HFF-Myc (cell line): ENCODE data around the gene NRAP.

ENCODE experiments used
- DNase-seq: peaks from one replicate; pipeline ENCODE4 v3.0.0-alpha.2; 2011; ENCODE audit warnings: low read depth; ENCODE audit errors: extremely low read depth
- H3K4me3 ChIP-seq: replicated peaks from 2 replicates; pipeline ENCODE4 v1.5.1; 2011; ENCODE audit warnings: low read depth, mild to moderate bottlenecking, control low read depth, low read length
- CTCF ChIP-seq: IDR thresholded peaks from 2 replicates; pipeline ENCODE4 v1.5.1; 2012; ENCODE audit warnings: mild to moderate bottlenecking, low read depth, low read length, control low read depth; ENCODE audit errors: missing control alignments

NRAP gene, protein sequence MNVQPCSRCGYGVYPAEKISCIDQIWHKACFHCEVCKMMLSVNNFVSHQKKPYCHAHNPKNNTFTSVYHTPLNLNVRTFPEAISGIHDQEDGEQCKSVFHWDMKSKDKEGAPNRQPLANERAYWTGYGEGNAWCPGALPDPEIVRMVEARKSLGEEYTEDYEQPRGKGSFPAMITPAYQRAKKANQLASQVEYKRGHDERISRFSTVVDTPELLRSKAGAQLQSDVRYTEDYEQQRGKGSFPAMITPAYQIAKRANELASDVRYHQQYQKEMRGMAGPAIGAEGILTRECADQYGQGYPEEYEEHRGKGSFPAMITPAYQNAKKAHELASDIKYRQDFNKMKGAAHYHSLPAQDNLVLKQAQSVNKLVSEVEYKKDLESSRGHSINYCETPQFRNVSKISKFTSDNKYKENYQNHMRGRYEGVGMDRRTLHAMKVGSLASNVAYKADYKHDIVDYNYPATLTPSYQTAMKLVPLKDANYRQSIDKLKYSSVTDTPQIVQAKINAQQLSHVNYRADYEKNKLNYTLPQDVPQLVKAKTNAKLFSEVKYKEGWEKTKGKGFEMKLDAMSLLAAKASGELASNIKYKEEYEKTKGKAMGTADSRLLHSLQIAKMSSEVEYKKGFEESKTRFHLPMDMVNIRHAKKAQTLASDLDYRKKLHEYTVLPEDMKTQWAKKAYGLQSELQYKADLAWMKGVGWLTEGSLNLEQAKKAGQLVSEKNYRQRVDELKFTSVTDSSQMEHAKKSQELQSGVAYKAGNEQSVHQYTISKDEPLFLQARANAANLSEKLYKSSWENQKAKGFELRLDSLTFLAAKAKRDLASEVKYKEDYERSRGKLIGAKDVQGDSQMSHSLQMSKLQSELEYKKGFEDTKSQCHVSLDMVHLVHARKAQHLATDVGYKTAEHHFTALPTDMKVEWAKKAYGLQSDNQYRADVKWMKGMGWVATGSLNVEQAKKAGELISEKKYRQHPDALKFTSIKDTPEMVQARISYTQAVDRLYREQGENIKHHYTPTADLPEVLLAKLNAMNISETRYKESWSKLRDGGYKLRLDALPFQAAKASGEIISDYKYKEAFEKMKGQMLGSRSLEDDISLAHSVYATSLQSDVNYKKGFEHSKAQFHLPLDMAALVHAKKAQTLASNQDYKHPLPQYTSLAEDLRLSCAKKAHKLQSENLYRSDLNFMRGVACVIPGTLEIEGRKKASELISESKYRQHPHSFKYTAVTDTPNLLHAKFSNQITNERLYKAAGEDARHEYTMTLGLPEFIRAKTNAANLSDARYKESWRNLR (N-terminal part only)

DNA sequence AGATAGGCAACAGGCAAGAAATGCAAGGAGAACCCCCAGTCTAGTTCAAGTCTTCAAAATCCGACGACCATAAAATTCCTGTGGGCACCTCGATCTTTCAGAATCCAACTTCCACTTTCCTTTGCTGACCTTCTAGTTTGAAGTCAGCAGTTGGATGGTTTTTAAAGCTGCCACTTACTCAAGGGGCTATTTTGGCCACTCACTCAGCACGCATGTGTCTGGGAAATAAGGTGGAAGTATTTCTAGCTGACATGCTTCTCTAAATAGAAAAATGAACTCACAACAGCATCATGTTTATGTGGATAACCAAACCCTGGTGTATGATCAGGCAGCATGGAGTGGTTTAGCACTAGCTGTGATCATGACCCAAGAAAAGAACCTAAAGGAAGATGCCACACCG lies at the start of gene NRAP:
Gene NRAP (minus strand): TSS at position 134 of the 400 bp plus-strand sequence. CDS start 159 bp downstream, outside the sequence.
- no peak for DNase-seq
- no peak for TF ChIP-seq CTCF
- H3K4me3 ChIP-seq: no peak within 1 kb of the TSS

GRCh38 chr10:113713640-113713982 lies 49.8 kb upstream of the NRAP start:
- no peak for DNase-seq
- H3K4me3 ChIP-seq: no peak overlapping the region
- no peak for TF ChIP-seq CTCF

- no peak for TF ChIP-seq CTCF
- no peak for DNase-seq
- no peak overlapping the region for H3K4me3 ChIP-seq
Measured at GRCh38 chr10:113712755-113713639, 49.2 kb upstream of the NRAP start.

GRCh38 chr10:113712024-113712423 lies 48.2 kb upstream of the NRAP start:
- no peak for TF ChIP-seq CTCF
- H3K4me3 ChIP-seq: no peak overlapping the region
- no peak for DNase-seq

GRCh38 chr10:113711142-113711541 lies 47.3 kb upstream of the NRAP start:
- H3K4me3 ChIP-seq: no peak overlapping the region
- DNase-seq: no peak
- TF ChIP-seq CTCF: no peak
